HG03060 (cell line): ENCODE data around the gene RHOG.
"Not testable (repeated sequence)": the region's sequence is repeated elsewhere in the genome, so short reads cannot be mapped to it uniquely, and the experiment has no call there.

ENCODE experiments used
- ATAC-seq: cut with Tn5 transposase; IDR thresholded peaks from one replicate; pipeline ENCODE4 v1.9.1; 2021; ENCODE audit warnings: low read depth, moderate number of reproducible peaks; ENCODE audit not compliant: unreplicated experiment

RHOG gene

DNA sequence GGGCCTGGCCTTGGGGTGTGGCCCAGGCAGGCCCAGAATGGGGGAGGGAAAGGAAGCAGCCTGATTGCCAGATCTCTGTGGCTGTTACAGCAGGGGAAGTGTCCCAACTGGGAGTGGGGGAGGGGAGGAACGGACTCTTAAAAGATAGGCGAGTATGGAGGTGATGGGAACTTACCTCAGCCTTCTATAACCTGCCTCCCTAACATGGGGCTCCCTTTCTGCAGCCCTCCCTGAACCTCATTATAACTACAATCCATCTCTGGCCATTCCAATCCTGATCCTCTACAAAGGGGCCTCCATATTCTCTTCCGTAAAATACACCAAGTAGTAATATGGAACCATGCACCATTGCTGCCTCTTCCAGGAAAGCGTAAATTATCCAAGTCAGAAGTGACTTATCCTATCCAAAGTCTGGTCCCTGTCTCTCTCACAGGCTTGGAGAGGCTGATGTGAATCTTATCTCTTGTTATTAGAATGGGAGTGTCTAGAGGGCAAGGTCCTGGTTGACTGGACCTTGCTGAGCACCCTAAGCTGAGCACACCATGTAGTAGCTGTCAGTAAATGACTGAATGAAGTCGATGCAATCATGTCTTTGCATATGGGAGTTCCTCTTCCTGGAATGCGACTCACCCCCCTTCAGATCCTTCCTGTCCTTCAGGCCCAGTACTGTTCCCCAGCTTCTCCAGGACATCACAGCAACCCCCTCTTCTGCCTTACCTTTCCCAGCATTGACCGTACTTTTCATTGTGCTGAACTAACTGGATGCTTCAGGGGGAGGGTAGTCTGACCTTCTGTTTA is 5.9 kb downstream of the RHOG start:
- no peak for ATAC-seq

DNA sequence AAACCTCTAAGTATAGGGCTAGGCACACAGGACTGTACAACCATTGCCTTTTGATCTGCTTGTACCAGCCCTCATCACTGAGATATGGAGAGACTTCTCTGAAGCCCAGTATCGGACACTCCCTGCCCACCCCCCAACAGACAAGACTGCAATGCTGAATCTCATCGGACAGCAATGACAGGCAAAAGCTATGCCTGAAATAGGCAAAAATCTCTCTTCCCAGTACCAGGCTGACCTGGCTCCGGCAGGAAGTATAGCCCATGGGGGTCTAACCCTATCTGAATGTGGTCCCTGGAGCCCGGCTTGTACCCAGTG is 6.5 kb downstream of the RHOG start:
- ATAC-seq = no peak

- no peak for ATAC-seq
Observed at GRCh38 chr11:3833449-3833848, 7.3 kb downstream of the RHOG start.

- ATAC-seq = no peak
Observed at GRCh38 chr11:3832816-3833215, 7.9 kb downstream of the RHOG start.

DNA sequence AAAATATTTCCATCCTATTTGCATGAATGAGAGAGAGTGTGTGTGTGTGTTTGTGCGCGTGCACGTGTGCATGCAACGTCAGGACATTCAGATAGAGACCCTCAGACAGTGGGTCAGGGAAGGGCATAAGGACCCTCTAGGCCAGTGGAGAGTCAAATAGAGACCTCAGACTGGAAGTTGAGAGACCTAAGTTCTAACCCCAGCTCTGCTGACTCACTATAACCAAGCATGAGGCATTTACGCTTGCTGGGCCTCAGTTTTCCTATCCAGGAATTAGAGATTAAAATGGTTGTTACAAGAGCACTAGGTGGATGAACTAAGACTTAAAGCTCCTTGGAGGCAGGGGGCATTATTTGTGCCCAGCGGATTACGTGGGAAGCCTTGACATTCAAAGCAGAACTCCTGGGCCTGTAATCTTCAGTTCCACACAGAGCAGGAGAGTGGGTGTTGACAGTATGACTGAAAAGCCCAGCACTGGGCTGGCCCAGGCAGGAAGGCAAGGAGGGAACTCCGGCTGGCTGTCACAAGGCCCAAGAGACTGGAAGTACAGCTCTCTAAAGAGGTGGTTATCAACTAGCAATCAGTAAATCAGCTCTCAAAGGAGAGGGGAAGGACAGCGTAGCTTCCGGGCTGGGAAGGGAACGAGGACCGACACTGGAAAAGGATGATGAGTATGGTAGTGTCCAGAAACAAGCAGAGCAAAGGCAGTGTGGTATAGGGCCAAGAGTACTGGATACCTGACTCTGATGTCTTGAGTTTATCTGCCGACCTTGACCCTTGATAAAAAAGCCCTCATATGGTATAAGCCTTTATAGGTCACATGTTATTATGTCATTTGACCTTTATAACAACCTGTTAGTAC is 9.2 kb downstream of the RHOG start:
- ATAC-seq = no peak

- no peak for ATAC-seq
Observed at GRCh38 chr11:3830730-3831129, 10.0 kb downstream of the RHOG start.

GRCh38 chr11:3830088-3830487 is 10.7 kb downstream of the RHOG start:
- ATAC-seq = no peak

DNA sequence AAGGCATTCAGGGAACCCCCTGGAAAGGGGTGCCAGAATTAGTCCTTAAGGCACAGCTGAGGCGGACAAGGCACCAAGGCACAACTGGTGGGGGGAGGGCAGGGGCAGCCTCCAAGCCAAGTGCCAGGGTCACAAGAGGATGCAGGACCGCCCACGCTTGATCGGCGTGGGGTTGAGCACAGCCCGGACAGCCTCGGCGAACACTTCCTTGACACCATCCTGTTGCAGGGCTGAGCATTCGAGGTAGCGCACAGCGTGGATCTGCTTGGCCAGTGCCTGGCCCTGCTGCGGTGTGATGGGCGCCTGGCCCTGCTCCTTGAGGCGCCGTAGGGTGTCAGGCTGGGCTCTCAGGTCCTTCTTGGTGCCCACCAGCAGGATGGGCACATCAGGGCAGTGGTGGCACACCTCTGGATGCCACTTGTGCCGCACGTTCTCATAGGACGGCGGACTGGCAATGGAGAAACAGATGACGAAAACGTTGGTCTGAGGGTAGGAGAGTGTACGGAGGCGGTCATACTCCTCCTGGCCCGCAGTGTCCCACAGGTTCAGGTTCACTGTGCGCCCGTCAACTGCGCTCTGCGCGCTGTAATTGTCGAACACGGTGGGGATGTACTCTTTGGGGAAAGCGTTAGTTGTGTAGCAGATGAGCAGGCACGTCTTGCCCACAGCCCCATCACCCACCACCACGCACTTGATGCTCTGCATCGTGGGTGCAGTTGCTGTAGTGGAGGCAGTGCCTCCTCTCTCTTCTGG is 13.1 kb downstream of the RHOG start:
- ATAC-seq = no peak

DNA sequence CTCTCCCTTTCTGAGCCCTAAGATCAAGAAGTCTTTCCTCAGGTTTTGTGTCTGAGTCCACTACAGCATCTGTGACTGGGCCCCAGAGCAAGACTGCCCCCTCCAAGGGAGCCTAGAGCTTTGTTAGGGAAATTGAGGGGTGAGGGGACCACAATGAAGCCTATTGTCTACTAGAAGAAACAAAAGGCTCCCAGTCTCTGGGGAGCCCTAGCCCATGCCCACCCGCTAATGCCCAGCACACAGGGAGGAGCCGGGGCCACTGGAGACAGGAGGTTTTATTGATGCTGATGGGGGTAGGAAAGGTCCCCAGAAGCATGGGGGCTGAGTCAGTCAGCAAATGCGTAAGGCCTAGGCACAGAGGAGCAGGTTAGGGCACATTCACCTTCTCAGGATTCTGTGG is 14.0 kb downstream of the RHOG start:
- no peak for ATAC-seq

- ATAC-seq = no peak
Observed at GRCh38 chr11:3825473-3826154, 15.1 kb downstream of the RHOG start.

GRCh38 chr11:3824714-3825472 is 15.9 kb downstream of the RHOG start:
- peak; percentile 55 for ATAC-seq

GRCh38 chr11:3823762-3824506 is 16.8 kb downstream of the RHOG start:
- ATAC-seq = no peak

DNA sequence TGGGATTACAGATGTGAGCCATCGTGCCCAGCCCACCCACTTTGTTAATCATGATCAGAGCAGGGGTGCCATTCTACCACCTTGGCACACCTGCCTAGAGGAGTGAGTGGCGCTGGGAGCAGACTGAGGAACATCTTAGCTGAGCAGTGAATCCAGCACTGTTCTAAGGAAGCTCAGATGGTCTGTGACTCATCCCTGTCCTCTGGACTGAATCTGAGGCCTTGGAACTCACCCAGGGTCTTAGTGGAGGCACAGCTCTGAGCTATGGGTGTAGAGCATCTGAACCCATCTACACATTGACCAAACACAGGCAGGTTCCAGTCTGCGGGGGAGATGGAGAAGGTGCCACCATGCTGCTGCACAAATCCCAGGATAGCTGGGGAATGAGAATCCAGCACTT is 17.5 kb downstream of the RHOG start:
- no peak for ATAC-seq

GRCh38 chr11:3822312-3822711 is 18.4 kb downstream of the RHOG start:
- ATAC-seq = no peak

DNA sequence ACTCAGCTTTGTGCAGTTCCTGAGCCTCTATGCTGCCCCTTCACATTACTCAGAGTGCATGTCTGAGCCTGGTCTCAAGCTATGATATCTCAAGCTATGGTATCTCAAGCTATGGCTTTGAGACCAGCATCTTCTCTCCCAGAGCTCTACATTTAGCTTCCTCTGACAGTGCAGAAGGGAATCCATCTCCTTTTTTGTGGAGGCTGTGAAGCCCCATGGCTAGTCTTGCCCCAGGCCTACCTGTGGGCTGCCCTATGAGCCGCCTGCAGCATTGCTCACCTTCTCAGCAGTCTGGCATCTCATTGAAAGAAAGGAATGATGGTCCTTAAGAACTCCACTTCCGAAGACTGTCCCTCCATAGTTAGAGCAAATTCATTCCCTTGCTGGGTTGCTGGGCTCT is 19.8 kb downstream of the RHOG start:
- no peak for ATAC-seq

DNA sequence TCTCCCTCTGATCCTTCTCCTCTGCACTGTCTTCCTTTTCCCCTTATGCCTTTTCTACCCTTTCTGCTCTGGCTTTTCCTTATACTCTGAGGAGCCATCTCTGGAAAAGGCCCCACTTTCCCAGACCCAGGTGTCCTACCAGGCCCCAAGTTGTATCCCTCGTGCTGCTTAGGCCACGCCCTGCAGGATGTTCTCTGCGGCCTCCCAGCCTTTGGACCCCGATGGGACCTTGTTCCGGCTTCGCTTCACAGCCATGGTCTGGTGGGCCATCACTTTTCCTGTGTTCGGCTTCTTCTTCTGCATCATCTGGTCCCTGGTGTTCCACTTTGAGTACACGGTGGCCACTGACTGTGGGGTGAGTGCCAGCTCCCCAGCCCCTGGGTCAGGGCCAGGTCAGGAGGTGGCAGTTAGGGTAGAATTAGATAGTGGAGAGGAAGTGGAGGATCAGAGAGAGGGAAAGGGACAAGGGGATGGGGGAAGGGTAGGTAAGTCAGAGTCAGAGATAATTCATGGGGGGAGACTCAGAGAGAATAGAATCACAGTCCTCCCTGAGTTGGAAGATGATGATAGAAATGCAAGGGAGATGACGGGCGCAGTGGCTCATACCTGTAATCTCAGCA is 23.5 kb downstream of the RHOG start:
- no peak for ATAC-seq

DNA sequence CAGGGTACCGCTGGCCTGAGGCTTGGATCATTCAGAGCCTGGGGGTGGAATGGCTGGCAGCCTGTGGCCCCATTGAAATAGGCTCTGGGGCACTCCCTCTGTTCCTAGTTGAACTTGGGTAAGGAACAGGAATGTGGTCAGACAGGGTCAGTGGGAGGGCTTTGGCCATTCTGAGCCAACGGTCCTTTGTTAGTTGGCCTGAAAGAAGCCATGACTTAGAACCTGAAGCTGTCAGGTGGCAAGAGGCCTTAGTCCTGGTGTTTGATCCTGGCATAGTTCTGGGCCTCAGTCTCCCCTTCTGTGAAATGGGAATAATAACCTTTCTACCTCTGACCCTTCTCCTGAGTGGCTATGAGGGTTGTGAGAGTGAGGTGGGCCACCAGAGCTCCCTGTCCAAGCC is 24.1 kb downstream of the RHOG start:
- ATAC-seq = no peak

DNA sequence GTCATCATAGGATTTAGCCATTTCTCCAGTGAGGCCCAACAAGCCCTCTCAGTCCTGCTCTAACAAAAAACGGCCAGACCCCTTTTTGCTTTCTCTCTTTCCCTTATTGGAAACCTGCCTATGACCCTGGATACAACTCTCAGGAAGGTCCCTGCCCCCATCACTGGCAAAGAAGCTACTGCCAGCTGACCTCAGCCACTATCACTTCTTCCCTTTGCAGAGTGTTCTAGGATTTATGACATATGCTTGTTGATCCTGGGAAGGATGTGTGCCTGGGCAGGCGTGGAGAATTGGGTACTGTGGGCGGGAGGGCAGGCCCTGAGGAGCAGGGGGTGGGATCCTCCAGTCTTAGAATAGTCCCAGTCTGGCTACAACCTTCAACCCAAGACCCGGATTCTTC is 24.9 kb downstream of the RHOG start:
- no peak for ATAC-seq

DNA sequence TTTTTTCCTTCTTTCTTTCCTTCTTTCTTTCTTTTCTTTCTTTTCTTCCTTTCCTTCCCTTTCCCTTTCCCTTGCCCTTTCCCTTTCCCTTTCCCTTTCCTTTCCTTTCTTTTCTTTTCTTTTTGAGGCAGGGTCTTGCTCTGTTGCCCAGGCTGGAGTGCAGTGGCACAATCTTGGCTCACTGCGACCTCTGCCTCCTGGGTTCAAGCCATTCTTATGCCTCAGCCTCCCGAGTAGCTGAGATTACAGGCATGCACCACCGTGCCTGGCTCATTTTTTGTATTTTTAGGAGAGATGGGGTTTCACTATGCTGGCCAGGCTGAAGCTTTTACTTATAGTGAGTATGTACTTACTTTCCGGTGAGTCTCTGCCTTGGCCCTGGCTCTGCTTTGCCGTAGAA is 25.9 kb downstream of the RHOG start:
- not testable (repeated sequence) for ATAC-seq
